ENCODE measurements around the gene PNLIPRP1. TPM values are rescaled to one million over a fixed set of nuclear protein-coding genes. Genes with fewer than 3 reads are reported as not detected.

PNLIPRP1 gene
- polyA plus RNA-seq, 3 donors = 0.04 TPM; not detected in 2

DNA sequence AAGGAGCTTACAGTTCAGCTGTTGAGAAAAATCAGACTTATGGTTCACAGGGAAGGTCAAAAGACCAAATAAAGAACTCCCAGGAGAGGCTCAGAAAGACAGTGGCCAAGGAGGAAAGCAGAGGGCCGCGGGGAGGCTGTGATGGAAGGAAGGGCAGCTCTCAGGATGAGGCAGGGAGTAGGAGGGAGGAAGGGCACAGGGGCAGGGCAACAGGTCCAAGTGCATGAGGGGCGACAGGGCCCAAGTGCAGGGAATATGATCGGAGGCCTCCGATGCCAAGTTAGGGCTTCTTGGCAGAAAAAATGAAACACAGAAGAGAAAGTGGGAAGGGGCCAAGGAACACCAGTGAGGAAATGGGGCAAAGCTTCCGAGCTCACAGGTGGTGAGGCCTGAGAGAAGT lies 16.6 kb downstream of the PNLIPRP1 start:
- TF ChIP-seq, protein P1, sequence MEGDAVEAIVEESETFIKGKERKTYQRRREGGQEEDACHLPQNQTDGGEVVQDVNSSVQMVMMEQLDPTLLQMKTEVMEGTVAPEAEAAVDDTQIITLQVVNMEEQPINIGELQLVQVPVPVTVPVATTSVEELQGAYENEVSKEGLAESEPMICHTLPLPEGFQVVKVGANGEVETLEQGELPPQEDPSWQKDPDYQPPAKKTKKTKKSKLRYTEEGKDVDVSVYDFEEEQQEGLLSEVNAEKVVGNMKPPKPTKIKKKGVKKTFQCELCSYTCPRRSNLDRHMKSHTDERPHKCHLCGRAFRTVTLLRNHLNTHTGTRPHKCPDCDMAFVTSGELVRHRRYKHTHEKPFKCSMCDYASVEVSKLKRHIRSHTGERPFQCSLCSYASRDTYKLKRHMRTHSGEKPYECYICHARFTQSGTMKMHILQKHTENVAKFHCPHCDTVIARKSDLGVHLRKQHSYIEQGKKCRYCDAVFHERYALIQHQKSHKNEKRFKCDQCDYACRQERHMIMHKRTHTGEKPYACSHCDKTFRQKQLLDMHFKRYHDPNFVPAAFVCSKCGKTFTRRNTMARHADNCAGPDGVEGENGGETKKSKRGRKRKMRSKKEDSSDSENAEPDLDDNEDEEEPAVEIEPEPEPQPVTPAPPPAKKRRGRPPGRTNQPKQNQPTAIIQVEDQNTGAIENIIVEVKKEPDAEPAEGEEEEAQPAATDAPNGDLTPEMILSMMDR (IDR thresholded peaks at IDR 0.05) = no peak
- Mint-ChIP-seq H3K36me3 (no peaks in the 10 kb centered on the region), H3K27ac (no peak overlapping the region), H3K9me3 (peaks cover 3 to 17% (median 9%) of the 10 kb centered on the region in 7 donors), H3K4me1 (no peaks in the 10 kb centered on the region), H3K27me3 (ENCODE audit: low read depth in 3 of 3) (peaks cover 22 to 34% (median 32%) of the 10 kb centered on the region in 3 donors), H3K4me3 (no peak overlapping the region)
- intact Hi-C loops (cut with micrococcal nuclease) = no loop called here
- no peak for DNase-seq
- H3K4me3 ChIP-seq (replicated peaks in 1 of 3; ENCODE audit: low read depth in 2 of 3, low read length in 3 of 3) = no peak overlapping the region
- peaks cover 0 to 6% of the 10 kb centered on the region in 2 donors for H3K9me3 ChIP-seq (replicated peaks in 1 of 2; ENCODE audit: control insufficient read depth in 1 of 2, insufficient read depth in 1 of 2, low read length in 2 of 2)
- peaks cover 0 to 26% of the 10 kb centered on the region in 2 donors for H3K27me3 ChIP-seq (ENCODE audit: control insufficient read depth in 2 of 2, insufficient read depth in 2 of 2, low read length in 2 of 2)
- 78% methylated on average over 5 of the region's 6 CpGs for WGBS (ENCODE audit: insufficient coverage)
- H3K36me3 ChIP-seq (replicated peaks in 1 of 2; ENCODE audit: control insufficient read depth in 1 of 2, insufficient read depth in 2 of 2, low read length in 2 of 2) = no peaks in the 10 kb centered on the region
- no peak overlapping the region for H3K4me2 ChIP-seq (replicated peaks; ENCODE audit: extremely low read depth, low read length, poor library complexity, severe bottlenecking)
- H3K4me1 ChIP-seq (ENCODE audit: control insufficient read depth in 1 of 2, insufficient read depth in 2 of 2, low read length in 2 of 2) = no peaks in the 10 kb centered on the region
- H3K79me2 ChIP-seq (ENCODE audit: insufficient read depth, low read length) = no peaks in the 10 kb centered on the region
- no peak overlapping the region for H2AFZ ChIP-seq (ENCODE audit: insufficient read depth, low read depth, low read length, poor library complexity, severe bottlenecking)
- H4K20me1 ChIP-seq (ENCODE audit: insufficient read depth, low read length) = no peaks in the 10 kb centered on the region
- no peak overlapping the region for H3K27ac ChIP-seq (ENCODE audit: low read depth in 1 of 2, low read length in 2 of 2)
- H3K9ac ChIP-seq (ENCODE audit: insufficient read depth, low read length, poor library complexity, severe bottlenecking) = no peak overlapping the region

DNA sequence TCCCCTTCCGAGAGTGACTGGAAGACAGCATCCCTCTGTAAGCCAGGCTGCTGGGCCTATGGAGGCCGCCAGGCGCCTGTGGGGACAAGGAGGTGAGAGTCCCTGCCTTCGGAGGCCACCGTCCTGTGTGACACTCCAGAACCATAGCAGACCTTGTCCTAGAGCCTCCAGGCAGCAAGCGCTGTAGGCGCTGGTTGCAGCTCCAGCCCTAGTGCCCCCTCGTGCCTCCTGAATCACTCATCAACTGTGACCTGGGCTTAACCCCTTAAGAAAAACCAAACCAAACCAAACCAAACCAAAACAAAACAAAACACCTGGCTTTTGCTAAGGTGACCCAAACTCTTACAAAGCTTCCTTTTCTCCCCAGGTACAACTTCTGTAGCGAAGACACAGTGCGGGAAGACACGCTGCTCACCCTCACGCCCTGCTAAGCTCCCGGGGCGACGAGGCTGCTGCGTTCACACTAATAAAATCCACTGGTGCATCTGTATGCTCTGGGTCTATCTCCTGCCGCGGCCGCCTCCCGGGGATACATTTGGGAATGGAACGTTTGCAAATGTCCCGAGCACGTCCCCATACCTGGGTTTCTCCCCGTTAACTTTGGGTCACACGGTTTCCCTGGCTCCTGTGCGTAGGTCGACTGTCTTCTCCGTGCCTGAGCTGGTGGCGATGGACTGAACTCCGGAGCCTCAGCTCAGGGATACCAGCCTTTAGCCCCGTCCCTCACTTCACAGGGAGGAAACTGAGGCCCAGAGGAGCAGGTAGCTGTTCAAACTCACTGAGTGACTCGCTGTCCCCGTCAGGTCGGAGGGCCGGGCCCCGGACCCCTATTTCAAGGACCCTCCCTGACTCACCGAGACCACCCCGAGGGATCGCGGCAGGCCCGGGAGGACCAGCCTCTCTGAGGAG lies 18.2 kb downstream of the PNLIPRP1 start:
- DNase-seq = no peak
- WGBS (ENCODE audit: insufficient coverage) = 41% methylated on average over 40 of the region's 41 CpGs
- Histone ChIP-seq H3K36me3 (replicated peaks in 1 of 2; ENCODE audit: control insufficient read depth in 1 of 2, insufficient read depth in 2 of 2, low read length in 2 of 2) (no peaks in the 10 kb centered on the region), H3K9ac (ENCODE audit: insufficient read depth, low read length, poor library complexity, severe bottlenecking) (no peak overlapping the region), H3K27ac (ENCODE audit: low read depth in 1 of 2, low read length in 2 of 2) (no peak overlapping the region), H3K79me2 (ENCODE audit: insufficient read depth, low read length) (no peaks in the 10 kb centered on the region), H3K27me3 (ENCODE audit: control insufficient read depth in 2 of 2, insufficient read depth in 2 of 2, low read length in 2 of 2) (peaks cover 0 to 26% of the 10 kb centered on the region in 2 donors), H3K9me3 (replicated peaks in 1 of 2; ENCODE audit: control insufficient read depth in 1 of 2, insufficient read depth in 1 of 2, low read length in 2 of 2) (peaks cover 0 to 6% of the 10 kb centered on the region in 2 donors), H3K4me3 (replicated peaks in 1 of 3; ENCODE audit: low read depth in 2 of 3, low read length in 3 of 3) (no peak overlapping the region), H4K20me1 (ENCODE audit: insufficient read depth, low read length) (no peaks in the 10 kb centered on the region), H3K4me1 (ENCODE audit: control insufficient read depth in 1 of 2, insufficient read depth in 2 of 2, low read length in 2 of 2) (no peaks in the 10 kb centered on the region), H2AFZ (ENCODE audit: insufficient read depth, low read depth, low read length, poor library complexity, severe bottlenecking) (no peak overlapping the region), H3K4me2 (replicated peaks; ENCODE audit: extremely low read depth, low read length, poor library complexity, severe bottlenecking) (no peak overlapping the region)
- Mint-ChIP-seq H3K36me3 (no peaks in the 10 kb centered on the region), H3K27ac (no peak overlapping the region), H3K4me1 (no peaks in the 10 kb centered on the region), H3K4me3 (peak overlapping the region in 1 of 2 donors; percentile 59), H3K9me3 (peaks cover 3 to 19% (median 9%) of the 10 kb centered on the region in 7 donors), H3K27me3 (ENCODE audit: low read depth in 3 of 3) (peaks cover 22 to 34% (median 34%) of the 10 kb centered on the region in 3 donors)
- intact Hi-C loops (cut with micrococcal nuclease) = no loop called here
- TF ChIP-seq, protein P1 (IDR thresholded peaks at IDR 0.05) = no peak
